Activated CD4-positive, alpha-beta T cell treated with anti-CD3 and anti-CD28 coated beads for 4 hours (primary cell): Measurements from ENCODE around the gene MCTP1.

ENCODE experiments used
- DNase-seq, 2 donors: peaks; one replicate each; pipeline ENCODE4 v3.0.0-alpha.2; 2020

The MCTP1 gene

GRCh38 chr5:94690778-94691177 is 594.1 kb downstream of the MCTP1 start:
- no peak for DNase-seq

DNA sequence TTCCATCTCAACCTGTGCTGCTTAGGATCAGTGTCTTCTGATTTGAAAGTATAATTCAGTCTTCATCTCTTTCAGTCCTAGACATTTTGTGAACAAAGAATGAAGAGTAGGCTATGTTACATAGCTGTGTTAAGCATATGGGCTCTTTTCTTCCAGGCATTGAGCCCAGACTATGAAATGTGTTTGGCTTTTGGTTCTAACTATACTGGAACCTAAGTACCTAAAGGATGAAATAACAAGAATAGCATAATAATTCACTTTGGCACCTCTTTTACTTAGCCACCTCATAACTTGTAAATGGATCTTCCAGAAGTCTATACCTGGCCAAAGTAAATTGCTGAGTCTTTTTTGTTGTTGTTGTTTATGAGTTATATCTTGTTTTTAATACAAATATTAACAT is 595.0 kb downstream of the MCTP1 start:
- DNase-seq, result no peak

GRCh38 chr5:94682814-94683520 is 601.9 kb downstream of the MCTP1 start:
- no peak for DNase-seq

DNA sequence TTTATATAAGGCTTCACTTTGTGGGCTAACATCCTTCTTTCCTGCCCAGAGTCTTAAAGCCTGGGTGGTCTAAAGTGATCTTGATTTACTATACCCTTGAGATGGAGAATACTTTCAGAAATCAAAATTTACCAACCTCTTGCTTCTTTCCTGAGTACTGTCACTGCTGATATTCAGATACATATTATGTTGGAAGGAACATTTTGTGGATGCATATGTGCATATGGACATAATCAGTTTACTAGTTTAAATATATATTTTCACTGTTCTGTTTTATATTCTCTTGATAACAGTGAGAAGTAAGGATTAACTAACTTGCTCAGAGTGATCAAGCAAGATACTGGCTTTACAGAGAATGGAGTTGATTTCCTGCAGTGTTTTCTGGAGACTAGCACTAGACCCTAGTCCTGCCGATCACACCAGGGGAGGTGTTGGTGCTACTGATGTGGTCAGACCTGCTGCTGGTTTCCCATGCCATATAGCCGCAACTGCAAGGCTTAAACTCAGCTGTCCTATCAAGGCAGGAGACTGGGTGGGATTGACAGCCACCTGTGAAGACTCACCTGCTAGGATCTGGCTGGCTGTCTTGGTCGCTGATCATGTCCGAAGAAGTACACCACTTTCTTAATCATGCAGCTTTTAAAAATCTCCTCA is 608.8 kb downstream of the MCTP1 start:
- DNase-seq, result no peak

GRCh38 chr5:94674490-94675382 is 610.2 kb downstream of the MCTP1 start:
- no peak for DNase-seq

- DNase-seq, result no peak
These were observed 612.1 kb downstream of the MCTP1 start for GRCh38 chr5:94672746-94673145.

DNA sequence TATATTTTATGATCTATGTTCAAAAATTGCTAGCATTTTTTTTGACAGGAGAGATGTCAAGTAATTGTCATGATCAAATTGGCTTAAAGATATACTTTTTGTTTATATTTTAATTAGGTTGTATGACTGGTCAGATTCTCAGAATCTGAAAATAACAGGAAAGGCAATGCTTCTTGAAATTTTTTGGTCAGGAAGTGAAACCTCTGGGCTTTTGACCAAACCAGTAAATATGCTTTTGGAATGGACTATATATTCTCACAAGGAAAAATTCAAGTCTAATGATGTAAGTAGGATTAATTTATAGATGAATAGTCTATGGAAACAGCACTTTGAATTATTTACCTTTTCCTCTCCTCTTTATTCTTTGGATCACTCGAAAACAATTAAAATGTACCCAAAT is 614.2 kb downstream of the MCTP1 start:
- no peak for DNase-seq

DNA sequence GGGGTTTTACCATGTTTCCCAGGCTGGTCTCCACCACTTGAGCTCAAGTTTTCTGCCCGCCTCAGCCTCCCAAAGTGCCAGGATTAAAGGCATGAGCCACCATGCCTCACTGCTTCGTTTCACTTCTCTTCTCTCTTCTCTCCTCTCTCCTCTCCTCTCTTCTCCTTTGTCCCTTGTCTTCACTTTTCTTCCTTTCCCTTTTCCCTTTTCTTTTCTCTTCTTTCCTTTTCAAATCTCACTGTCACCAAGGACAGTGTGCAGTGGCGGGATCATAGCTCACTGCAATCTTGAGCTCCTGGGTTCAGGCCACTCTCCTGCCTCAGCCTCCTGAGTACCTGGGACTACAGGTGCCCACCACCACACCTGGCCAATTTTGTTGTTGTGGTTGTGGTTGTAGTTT is 617.0 kb downstream of the MCTP1 start:
- DNase-seq, result no peak

DNA sequence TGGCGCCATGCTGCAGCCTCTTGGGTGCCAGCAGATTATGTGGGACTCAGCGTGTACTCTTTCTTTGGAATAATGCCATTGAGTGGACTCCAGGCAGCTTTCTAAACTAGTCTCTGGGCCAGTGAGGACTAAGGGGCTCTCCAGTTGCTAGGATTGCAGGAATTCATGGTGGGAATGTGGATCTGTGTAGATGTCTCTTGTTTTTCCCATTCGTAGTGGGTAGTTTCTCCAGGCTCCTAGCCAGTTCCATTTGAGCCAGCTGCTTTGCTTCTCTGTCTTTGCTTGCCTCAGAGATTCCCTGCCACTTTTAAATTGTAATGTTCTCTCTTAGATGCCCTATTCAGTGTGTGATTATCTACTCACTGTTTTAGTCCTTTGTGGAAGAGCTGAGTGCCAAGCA is 623.8 kb downstream of the MCTP1 start:
- DNase-seq, result no peak

- DNase-seq, result no peak
These were observed 624.4 kb downstream of the MCTP1 start for GRCh38 chr5:94660506-94660905.

DNA sequence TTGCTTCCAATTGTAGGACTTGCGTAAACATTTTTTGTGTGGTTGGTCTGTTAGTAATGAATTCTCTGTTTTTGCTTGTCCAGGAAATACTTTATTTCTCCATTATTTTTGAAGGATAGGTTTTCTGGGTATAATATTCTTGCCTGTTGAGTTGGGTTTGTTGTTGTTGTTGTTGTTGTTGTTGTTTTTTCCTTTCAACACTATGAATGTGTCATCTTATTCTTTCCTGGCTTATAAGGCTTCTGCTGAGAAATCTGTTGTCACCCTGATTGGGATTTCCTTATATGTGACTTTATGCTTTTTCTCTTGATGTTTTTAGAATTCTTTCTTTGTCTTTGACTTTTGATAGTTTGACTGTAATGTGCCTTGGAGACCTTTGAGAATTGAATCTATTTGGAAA is 626.6 kb downstream of the MCTP1 start:
- DNase-seq, result no peak
